ENCODE measurements around the gene HAUS5. TPM values are rescaled to one million over a fixed set of nuclear protein-coding genes. Genes with fewer than 3 reads are reported as not detected.

Gene HAUS5, protein sequence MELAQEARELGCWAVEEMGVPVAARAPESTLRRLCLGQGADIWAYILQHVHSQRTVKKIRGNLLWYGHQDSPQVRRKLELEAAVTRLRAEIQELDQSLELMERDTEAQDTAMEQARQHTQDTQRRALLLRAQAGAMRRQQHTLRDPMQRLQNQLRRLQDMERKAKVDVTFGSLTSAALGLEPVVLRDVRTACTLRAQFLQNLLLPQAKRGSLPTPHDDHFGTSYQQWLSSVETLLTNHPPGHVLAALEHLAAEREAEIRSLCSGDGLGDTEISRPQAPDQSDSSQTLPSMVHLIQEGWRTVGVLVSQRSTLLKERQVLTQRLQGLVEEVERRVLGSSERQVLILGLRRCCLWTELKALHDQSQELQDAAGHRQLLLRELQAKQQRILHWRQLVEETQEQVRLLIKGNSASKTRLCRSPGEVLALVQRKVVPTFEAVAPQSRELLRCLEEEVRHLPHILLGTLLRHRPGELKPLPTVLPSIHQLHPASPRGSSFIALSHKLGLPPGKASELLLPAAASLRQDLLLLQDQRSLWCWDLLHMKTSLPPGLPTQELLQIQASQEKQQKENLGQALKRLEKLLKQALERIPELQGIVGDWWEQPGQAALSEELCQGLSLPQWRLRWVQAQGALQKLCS
- 32.9 and 34.1 TPM in 2 replicates for total RNA-seq
- long read RNA-seq, full-length matches to known transcripts, result 5 of 9 reads
- long read RNA-seq, partial matches to known transcripts, result 0 of 9 reads
- long read RNA-seq, other reads (novel, unspliced or antisense), result 4 of 9 reads

- TF ChIP-seq, protein P1, sequence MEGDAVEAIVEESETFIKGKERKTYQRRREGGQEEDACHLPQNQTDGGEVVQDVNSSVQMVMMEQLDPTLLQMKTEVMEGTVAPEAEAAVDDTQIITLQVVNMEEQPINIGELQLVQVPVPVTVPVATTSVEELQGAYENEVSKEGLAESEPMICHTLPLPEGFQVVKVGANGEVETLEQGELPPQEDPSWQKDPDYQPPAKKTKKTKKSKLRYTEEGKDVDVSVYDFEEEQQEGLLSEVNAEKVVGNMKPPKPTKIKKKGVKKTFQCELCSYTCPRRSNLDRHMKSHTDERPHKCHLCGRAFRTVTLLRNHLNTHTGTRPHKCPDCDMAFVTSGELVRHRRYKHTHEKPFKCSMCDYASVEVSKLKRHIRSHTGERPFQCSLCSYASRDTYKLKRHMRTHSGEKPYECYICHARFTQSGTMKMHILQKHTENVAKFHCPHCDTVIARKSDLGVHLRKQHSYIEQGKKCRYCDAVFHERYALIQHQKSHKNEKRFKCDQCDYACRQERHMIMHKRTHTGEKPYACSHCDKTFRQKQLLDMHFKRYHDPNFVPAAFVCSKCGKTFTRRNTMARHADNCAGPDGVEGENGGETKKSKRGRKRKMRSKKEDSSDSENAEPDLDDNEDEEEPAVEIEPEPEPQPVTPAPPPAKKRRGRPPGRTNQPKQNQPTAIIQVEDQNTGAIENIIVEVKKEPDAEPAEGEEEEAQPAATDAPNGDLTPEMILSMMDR (IDR thresholded peaks at IDR 0.05; ENCODE audit: unreplicated experiment), result no peak
- peak; percentile 98 for DNase-seq (ENCODE audit: low spot score, unreplicated experiment)
- H3K27ac Mint-ChIP-seq, result peak within 1 kb of the TSS; percentile 89
- H3K4me1 Mint-ChIP-seq (ENCODE audit: low read depth), result no peaks in the 10 kb centered on the region
- no peaks in the 10 kb centered on the region for H3K36me3 Mint-ChIP-seq (ENCODE audit: insufficient read depth)
- peaks cover 5% of the 10 kb centered on the region for H3K9me3 Mint-ChIP-seq (ENCODE audit: low read depth)
- H3K4me3 Mint-ChIP-seq (ENCODE audit: low read depth), result peak within 1 kb of the TSS; percentile 79
- peaks cover 7% of the 10 kb centered on the region for H3K27me3 Mint-ChIP-seq
Measured at GRCh38 chr19:35612559-35613321, at the start of gene HAUS5. Gene HAUS5, plus strand, starts transcription at chr19:35612735. Its CDS starts 60 bp downstream, at chr19:35612795.

DNA sequence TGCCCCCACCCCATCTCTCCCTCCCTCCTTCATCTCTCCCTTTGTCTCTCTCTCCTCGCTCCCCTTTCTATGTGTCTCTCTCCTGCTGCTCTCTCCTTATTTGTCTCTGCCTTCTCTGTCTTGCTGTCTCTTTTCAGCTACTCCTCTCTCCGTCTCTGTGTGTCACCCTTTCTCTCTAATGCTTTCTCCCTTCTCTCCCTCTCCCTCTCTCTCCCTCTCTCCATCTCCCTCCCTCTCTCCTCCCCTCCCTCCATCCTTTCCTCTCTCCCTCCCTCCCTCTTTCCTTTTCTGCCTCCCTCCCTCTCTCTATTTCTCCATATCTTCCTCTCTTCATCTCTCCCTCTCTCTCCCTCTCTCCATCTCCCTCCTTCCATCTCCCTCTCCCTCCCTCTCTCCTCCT, 49.8 kb upstream of the HAUS5 start:
- DNase-seq (ENCODE audit: low spot score, unreplicated experiment), result no peak
- H3K27ac Mint-ChIP-seq, result no peak overlapping the region
- peaks cover 58% of the 10 kb centered on the region for H3K27me3 Mint-ChIP-seq
- H3K4me3 Mint-ChIP-seq (ENCODE audit: low read depth), result no peak overlapping the region
- TF ChIP-seq, protein P1 (IDR thresholded peaks at IDR 0.05; ENCODE audit: unreplicated experiment), result no peak
- no peaks in the 10 kb centered on the region for H3K9me3 Mint-ChIP-seq (ENCODE audit: low read depth)
- no peaks in the 10 kb centered on the region for H3K36me3 Mint-ChIP-seq (ENCODE audit: insufficient read depth)
- H3K4me1 Mint-ChIP-seq (ENCODE audit: low read depth), result no peaks in the 10 kb centered on the region

DNA sequence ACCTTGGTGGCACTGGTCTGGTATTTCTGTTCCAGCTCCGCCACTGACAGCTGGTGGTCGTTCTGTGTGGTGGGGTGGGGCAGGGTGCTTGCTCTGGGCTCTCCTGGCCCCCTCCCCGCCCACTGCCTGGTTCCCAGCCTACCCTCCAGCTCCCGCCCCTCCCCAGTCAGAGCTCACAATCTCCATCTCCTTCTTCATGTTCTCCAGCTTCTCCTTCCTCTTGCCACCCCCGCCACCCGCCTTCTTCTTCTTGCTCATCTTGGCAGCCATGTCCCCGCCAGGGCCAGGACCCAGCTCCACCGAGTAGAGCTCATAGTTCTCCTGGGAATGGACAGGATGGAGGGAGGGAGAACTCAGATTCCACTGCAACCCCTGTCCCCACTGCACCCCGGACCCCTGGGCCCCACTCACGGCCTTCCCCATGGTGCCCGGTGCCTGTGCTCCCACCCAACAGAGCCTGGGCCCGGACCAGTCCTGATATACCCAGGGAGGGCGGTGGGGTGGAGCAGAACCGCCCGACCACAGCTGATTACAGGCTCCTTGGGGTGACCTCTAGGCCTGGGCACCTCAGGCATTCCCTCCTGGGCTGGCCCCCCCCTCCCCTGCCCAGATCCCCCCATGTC, 49.2 kb upstream of the HAUS5 start, which contains the start of gene ATP4A:
Gene ATP4A, minus strand, starts transcription at position 452 of the 623 bp plus-strand sequence. Its CDS starts 29 bp downstream, at position 423.
- TF ChIP-seq, protein P1 (IDR thresholded peaks at IDR 0.05; ENCODE audit: unreplicated experiment), result no peak
- H3K4me3 Mint-ChIP-seq (ENCODE audit: low read depth), result no peak within 1 kb of the TSS
- DNase-seq (ENCODE audit: low spot score, unreplicated experiment), result no peak
- peaks cover 56% of the 10 kb centered on the region for H3K27me3 Mint-ChIP-seq
- no peak within 1 kb of the TSS for H3K27ac Mint-ChIP-seq
- no peaks in the 10 kb centered on the region for H3K36me3 Mint-ChIP-seq (ENCODE audit: insufficient read depth)
- H3K4me1 Mint-ChIP-seq (ENCODE audit: low read depth), result no peaks in the 10 kb centered on the region
- no peaks in the 10 kb centered on the region for H3K9me3 Mint-ChIP-seq (ENCODE audit: low read depth)

GRCh38 chr19:35565016-35565856, 47.3 kb upstream of the HAUS5 start:
- TF ChIP-seq, protein P1 (IDR thresholded peaks at IDR 0.05; ENCODE audit: unreplicated experiment), result no peak
- no peak for DNase-seq (ENCODE audit: low spot score, unreplicated experiment)
- Mint-ChIP-seq H3K27me3 (peaks cover 38% of the 10 kb centered on the region), H3K36me3 (ENCODE audit: insufficient read depth) (no peaks in the 10 kb centered on the region), H3K4me1 (ENCODE audit: low read depth) (peaks cover 5% of the 10 kb centered on the region), H3K4me3 (ENCODE audit: low read depth) (no peak overlapping the region), H3K9me3 (ENCODE audit: low read depth) (no peaks in the 10 kb centered on the region), H3K27ac (no peak overlapping the region)

Measured in progenitor cell of endocrine pancreas (in vitro differentiated cells).